Measurements from ENCODE around the gene ISLR. TPM values are rescaled to one million over a fixed set of nuclear protein-coding genes. Genes with fewer than 3 reads are reported as not detected.

Gene ISLR
- total RNA-seq, 2 donors from 2014 or later, result 36.5 to 70.7 TPM

- no peaks in the 10 kb centered on the region for H3K36me3 ChIP-seq
- no peak overlapping the region for H3K27ac ChIP-seq
- TF ChIP-seq CTCF (IDR thresholded peaks at IDR 0.05) (no peak), POLR2AphosphoS5 (IDR thresholded peaks at IDR 0.05) (no peak), POLR2A (IDR thresholded peaks at IDR 0.05) (no peak)
- DNase-seq (ENCODE audit: low spot score), result no peak
- intact Hi-C loops (cut with DNase I), result no loop called here
- H3K9me3 ChIP-seq, result no peaks in the 10 kb centered on the region
- no peaks in the 10 kb centered on the region for H3K27me3 ChIP-seq (replicated peaks; ENCODE audit: insufficient read depth)
- 57% methylated on average over 2 of the region's 2 CpGs for WGBS
- H3K4me3 ChIP-seq, result no peak overlapping the region
- H3K4me1 ChIP-seq (replicated peaks), result no peaks in the 10 kb centered on the region
Measured at GRCh38 chr15:74147051-74147450, 26.5 kb upstream of the ISLR start.

- H3K4me1 ChIP-seq (replicated peaks), result no peaks in the 10 kb centered on the region
- no peak overlapping the region for H3K27ac ChIP-seq
- H3K4me3 ChIP-seq, result no peak overlapping the region
- no peaks in the 10 kb centered on the region for H3K9me3 ChIP-seq
- intact Hi-C loops (cut with DNase I), result no loop called here
- no peaks in the 10 kb centered on the region for H3K36me3 ChIP-seq
- TF ChIP-seq POLR2AphosphoS5 (IDR thresholded peaks at IDR 0.05) (no peak), POLR2A (IDR thresholded peaks at IDR 0.05) (no peak), CTCF (IDR thresholded peaks at IDR 0.05) (no peak)
- H3K27me3 ChIP-seq (replicated peaks; ENCODE audit: insufficient read depth), result no peaks in the 10 kb centered on the region
- DNase-seq (ENCODE audit: low spot score), result no peak
- WGBS, result 66% methylated on average over 14 of the region's 14 CpGs
Measured at GRCh38 chr15:74155766-74156417, 17.6 kb upstream of the ISLR start.

- Histone ChIP-seq H3K36me3 (no peaks in the 10 kb centered on the region), H3K27me3 (replicated peaks; ENCODE audit: insufficient read depth) (no peaks in the 10 kb centered on the region), H3K9me3 (no peaks in the 10 kb centered on the region), H3K4me3 (no peak overlapping the region), H3K4me1 (replicated peaks) (no peaks in the 10 kb centered on the region), H3K27ac (no peak overlapping the region)
- DNase-seq (ENCODE audit: low spot score), result no peak
- TF ChIP-seq CTCF (IDR thresholded peaks at IDR 0.05) (no peak), POLR2A (IDR thresholded peaks at IDR 0.05) (no peak), POLR2AphosphoS5 (IDR thresholded peaks at IDR 0.05) (no peak)
- intact Hi-C loops (cut with DNase I), result no loop called here
- 16% methylated on average over 7 of the region's 7 CpGs for WGBS
Measured at GRCh38 chr15:74156678-74157411, 16.7 kb upstream of the ISLR start.

- H3K27ac ChIP-seq, result no peak overlapping the region
- intact Hi-C loops (cut with DNase I), result no loop called here
- H3K4me3 ChIP-seq, result no peak overlapping the region
- H3K9me3 ChIP-seq, result no peaks in the 10 kb centered on the region
- DNase-seq (ENCODE audit: low spot score), result no peak
- TF ChIP-seq POLR2AphosphoS5 (IDR thresholded peaks at IDR 0.05) (no peak), CTCF (IDR thresholded peaks at IDR 0.05) (no peak), POLR2A (IDR thresholded peaks at IDR 0.05) (no peak)
- no peaks in the 10 kb centered on the region for H3K36me3 ChIP-seq
- 93% methylated on average over 9 of the region's 9 CpGs for WGBS
- no peaks in the 10 kb centered on the region for H3K27me3 ChIP-seq (replicated peaks; ENCODE audit: insufficient read depth)
- no peaks in the 10 kb centered on the region for H3K4me1 ChIP-seq (replicated peaks)
Measured at GRCh38 chr15:74157868-74158827, 15.4 kb upstream of the ISLR start.
